ENCODE data around the gene NRG3.

DNA sequence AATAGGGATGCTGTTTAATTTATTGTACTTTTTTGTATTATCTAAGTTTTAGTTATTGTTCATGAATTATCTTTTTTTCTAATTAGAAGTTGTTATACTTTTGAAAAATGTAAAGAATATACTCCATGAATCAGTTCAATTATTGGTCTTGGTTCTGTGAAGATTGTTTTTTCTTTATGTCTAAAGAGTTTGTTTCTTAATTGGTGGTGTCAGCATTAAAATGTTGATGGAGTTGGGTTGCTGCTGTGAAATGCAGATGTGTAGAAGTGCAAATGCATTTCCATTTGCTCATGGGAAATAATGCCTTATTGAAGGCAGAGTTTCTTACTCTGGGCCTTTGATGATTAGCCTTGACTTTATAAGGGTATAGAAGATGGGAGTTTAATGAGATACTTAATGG lies 11.9 kb downstream of the NRG3 start:
- no peak for TF ChIP-seq EZH2phosphoT487 (IDR thresholded peaks at IDR 0.05; ENCODE audit: borderline replicate concordance)
- TF ChIP-seq POLR2A (IDR thresholded peaks at IDR 0.05; ENCODE audit: borderline replicate concordance, extremely low read depth, insufficient read depth, insufficient read length) = no peak
- TF ChIP-seq TCF7L2 (IDR thresholded peaks at IDR 0.05; ENCODE audit: borderline replicate concordance, extremely low read depth, insufficient read depth, insufficient read length) = no peak
- TF ChIP-seq, protein P1, sequence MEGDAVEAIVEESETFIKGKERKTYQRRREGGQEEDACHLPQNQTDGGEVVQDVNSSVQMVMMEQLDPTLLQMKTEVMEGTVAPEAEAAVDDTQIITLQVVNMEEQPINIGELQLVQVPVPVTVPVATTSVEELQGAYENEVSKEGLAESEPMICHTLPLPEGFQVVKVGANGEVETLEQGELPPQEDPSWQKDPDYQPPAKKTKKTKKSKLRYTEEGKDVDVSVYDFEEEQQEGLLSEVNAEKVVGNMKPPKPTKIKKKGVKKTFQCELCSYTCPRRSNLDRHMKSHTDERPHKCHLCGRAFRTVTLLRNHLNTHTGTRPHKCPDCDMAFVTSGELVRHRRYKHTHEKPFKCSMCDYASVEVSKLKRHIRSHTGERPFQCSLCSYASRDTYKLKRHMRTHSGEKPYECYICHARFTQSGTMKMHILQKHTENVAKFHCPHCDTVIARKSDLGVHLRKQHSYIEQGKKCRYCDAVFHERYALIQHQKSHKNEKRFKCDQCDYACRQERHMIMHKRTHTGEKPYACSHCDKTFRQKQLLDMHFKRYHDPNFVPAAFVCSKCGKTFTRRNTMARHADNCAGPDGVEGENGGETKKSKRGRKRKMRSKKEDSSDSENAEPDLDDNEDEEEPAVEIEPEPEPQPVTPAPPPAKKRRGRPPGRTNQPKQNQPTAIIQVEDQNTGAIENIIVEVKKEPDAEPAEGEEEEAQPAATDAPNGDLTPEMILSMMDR (IDR thresholded peaks at IDR 0.05 in 2 of 3, conservative IDR thresholded peaks at IDR 0.05 in 1 of 3; ENCODE audit: borderline replicate concordance in 1 of 3, insufficient read depth in 1 of 3, low read depth in 2 of 3, low read length in 2 of 3) = no peak
- no peak for TF ChIP-seq RAD21 (IDR thresholded peaks at IDR 0.05; ENCODE audit: low read depth)
- TF ChIP-seq, protein P2, sequence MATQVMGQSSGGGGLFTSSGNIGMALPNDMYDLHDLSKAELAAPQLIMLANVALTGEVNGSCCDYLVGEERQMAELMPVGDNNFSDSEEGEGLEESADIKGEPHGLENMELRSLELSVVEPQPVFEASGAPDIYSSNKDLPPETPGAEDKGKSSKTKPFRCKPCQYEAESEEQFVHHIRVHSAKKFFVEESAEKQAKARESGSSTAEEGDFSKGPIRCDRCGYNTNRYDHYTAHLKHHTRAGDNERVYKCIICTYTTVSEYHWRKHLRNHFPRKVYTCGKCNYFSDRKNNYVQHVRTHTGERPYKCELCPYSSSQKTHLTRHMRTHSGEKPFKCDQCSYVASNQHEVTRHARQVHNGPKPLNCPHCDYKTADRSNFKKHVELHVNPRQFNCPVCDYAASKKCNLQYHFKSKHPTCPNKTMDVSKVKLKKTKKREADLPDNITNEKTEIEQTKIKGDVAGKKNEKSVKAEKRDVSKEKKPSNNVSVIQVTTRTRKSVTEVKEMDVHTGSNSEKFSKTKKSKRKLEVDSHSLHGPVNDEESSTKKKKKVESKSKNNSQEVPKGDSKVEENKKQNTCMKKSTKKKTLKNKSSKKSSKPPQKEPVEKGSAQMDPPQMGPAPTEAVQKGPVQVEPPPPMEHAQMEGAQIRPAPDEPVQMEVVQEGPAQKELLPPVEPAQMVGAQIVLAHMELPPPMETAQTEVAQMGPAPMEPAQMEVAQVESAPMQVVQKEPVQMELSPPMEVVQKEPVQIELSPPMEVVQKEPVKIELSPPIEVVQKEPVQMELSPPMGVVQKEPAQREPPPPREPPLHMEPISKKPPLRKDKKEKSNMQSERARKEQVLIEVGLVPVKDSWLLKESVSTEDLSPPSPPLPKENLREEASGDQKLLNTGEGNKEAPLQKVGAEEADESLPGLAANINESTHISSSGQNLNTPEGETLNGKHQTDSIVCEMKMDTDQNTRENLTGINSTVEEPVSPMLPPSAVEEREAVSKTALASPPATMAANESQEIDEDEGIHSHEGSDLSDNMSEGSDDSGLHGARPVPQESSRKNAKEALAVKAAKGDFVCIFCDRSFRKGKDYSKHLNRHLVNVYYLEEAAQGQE (IDR thresholded peaks at IDR 0.05; ENCODE audit: low read depth) = no peak
- no peak for TF ChIP-seq JUND (IDR thresholded peaks at IDR 0.05)
- no peak for TF ChIP-seq POLR2AphosphoS5 (IDR thresholded peaks at IDR 0.05; ENCODE audit: low read depth, low read length)
- TF ChIP-seq, protein P3, sequence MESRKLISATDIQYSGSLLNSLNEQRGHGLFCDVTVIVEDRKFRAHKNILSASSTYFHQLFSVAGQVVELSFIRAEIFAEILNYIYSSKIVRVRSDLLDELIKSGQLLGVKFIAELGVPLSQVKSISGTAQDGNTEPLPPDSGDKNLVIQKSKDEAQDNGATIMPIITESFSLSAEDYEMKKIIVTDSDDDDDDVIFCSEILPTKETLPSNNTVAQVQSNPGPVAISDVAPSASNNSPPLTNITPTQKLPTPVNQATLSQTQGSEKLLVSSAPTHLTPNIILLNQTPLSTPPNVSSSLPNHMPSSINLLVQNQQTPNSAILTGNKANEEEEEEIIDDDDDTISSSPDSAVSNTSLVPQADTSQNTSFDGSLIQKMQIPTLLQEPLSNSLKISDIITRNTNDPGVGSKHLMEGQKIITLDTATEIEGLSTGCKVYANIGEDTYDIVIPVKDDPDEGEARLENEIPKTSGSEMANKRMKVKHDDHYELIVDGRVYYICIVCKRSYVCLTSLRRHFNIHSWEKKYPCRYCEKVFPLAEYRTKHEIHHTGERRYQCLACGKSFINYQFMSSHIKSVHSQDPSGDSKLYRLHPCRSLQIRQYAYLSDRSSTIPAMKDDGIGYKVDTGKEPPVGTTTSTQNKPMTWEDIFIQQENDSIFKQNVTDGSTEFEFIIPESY (IDR thresholded peaks at IDR 0.05; ENCODE audit: extremely low read depth, insufficient replicate concordance, low read length) = no peak
